ENCODE results near the gene RAB14.

GRCh38 chr9:121220996-121221663 is 19.5 kb upstream of the RAB14 start:
- TF ChIP-seq CTCF (IDR thresholded peaks at IDR 0.05; ENCODE audit: low read depth, low read length) (no peak), EZH2phosphoT487 (IDR thresholded peaks at IDR 0.05; ENCODE audit: low read depth) (no peak)

Data from OCI-LY3 (cell line).